Fibroblast of pulmonary artery (primary cell): Measurements from ENCODE around the gene NAPSA.
A peak's percentile ranks its signal among the peaks of the same experiment; 100 is the strongest.

Experiments used
- DNase-seq: peaks from one replicate; pipeline ENCODE4 v3.0.0-alpha.2; 2010; ENCODE audit warnings: low read depth
- H3K4me3 ChIP-seq: replicated peaks from 2 replicates; pipeline ENCODE4 v1.5.1; 2011; ENCODE audit warnings: low read depth, mild to moderate bottlenecking, control low read depth, low read length, moderate library complexity
- TF ChIP-seq, protein P1 (sequence below): IDR thresholded peaks from 2 replicates; pipeline ENCODE4 v1.5.1; 2011; ENCODE audit warnings: mild to moderate bottlenecking, control low read depth, low read length, inconsistent platforms; ENCODE audit errors: missing control alignments

NAPSA gene

DNA sequence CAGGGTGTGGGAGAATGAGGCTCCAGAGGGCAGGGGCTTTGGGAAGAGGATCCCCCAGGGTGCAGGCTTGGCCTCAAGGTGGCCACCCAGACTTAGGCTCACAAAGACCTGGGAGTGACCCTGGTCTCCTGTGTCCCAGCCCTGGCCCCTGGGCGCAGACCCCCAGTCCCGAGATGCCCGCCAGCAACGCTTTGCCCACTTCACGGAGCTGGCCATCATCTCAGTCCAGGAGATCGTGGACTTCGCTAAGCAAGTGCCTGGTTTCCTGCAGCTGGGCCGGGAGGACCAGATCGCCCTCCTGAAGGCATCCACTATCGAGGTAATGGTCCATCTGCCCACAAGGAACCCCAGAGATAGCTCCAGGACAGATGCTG lies 13.4 kb upstream of the NAPSA start:
- DNase-seq = no peak
- H3K4me3 ChIP-seq = no peak overlapping the region
- TF ChIP-seq, protein P1, sequence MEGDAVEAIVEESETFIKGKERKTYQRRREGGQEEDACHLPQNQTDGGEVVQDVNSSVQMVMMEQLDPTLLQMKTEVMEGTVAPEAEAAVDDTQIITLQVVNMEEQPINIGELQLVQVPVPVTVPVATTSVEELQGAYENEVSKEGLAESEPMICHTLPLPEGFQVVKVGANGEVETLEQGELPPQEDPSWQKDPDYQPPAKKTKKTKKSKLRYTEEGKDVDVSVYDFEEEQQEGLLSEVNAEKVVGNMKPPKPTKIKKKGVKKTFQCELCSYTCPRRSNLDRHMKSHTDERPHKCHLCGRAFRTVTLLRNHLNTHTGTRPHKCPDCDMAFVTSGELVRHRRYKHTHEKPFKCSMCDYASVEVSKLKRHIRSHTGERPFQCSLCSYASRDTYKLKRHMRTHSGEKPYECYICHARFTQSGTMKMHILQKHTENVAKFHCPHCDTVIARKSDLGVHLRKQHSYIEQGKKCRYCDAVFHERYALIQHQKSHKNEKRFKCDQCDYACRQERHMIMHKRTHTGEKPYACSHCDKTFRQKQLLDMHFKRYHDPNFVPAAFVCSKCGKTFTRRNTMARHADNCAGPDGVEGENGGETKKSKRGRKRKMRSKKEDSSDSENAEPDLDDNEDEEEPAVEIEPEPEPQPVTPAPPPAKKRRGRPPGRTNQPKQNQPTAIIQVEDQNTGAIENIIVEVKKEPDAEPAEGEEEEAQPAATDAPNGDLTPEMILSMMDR = no peak

DNA sequence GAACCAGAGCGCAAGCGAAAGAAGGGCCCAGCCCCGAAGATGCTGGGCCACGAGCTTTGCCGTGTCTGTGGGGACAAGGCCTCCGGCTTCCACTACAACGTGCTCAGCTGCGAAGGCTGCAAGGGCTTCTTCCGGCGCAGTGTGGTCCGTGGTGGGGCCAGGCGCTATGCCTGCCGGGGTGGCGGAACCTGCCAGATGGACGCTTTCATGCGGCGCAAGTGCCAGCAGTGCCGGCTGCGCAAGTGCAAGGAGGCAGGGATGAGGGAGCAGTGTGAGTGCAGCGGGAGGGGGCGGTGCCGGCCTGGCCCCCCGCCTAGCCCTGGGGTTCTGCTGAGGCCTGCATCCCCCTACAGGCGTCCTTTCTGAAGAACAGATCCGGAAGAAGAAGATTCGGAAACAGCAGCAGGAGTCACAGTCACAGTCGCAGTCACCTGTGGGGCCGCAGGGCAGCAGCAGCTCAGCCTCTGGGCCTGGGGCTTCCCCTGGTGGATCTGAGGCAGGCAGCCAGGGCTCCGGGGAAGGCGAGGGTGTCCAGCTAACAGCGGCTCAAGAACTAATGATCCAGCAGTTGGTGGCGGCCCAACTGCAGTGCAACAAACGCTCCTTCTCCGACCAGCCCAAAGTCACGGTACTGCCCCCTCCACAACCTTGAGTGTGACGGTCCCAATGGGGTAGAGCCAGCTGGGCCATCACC lies 12.9 kb upstream of the NAPSA start:
- DNase-seq = no peak
- TF ChIP-seq, protein P1 = no peak
- H3K4me3 ChIP-seq = no peak overlapping the region

DNA sequence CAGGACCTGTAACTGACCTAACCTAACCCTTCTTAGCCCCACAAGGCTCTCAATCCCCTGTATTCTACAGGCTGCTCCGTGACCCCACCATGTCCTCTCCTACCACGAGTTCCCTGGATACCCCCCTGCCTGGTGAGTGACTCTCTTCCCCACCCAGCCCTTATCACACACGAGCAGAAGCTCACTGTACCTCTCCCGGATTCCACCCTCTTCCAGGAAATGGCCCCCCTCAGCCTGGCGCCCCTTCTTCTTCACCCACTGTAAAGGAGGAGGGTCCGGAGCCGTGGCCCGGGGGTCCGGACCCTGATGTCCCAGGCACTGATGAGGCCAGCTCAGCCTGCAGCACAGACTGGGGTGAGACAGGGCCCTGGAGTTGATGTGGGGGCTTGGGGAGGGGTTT lies 12.1 kb upstream of the NAPSA start:
- no peak overlapping the region for H3K4me3 ChIP-seq
- TF ChIP-seq, protein P1 = no peak
- no peak for DNase-seq

DNA sequence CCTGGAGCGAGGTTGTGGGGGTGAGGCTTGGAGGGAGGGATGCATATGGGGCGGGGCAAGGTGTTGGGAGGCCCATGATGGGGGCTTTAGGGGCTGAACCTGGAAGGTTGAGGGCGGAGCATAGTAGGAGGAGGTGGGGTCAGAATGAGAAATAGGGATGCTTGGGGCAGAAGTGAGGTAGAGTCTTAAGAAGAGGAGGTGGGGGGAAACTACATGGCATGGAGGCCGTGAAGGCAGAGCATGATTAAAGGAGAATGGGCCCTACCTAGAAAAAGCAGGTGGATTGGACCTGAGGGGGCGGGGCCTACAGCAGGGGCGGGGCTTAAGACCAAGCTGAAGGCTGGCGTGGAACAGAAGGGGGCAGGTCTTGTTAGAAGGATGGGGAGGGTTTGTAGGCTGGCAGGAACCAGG lies 11.6 kb upstream of the NAPSA start:
- TF ChIP-seq, protein P1 = no peak
- H3K4me3 ChIP-seq = peak overlapping the region; percentile 42
- DNase-seq = peak; percentile 19

DNA sequence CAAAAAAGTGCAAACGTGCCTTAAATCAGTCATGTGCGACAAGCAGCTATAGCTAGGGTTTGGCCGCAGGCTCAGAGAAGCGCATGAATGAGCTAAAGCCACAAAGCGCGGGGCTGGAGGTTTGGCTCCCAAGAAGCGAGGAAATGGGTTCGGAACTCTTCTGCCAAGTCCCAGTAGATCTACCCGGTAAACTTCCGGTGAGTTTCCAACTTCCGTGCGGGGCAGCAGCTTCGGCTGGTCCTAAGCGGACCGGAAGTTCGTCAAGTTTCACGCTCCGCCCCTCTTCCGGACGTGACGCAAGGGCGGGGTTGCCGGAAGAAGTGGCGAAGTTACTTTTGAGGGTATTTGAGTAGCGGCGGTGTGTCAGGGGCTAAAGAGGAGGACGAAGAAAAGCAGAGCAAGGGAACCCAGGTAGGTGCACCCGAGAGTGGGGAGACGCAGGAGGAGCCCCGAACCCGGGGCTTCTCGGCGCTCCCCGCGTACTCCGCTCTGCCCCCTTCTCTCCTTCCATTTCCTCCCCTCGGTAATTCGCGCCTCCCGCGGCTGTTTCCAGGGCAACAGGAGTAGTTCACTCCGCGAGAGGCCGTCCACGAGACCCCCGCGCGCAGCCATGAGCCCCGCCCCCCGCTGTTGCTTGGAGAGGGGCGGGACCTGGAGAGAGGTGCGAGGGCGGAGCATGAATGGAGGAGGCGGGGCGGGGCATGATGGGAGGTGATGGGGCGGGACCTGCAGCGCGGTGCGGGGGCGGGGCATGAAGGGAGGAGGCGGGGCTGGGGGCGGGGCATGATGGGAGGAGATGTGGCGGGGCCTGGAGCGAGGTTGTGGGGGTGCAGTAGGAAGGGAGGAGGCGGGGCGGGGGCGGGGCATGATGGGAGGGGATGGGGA lies 11.0 kb upstream of the NAPSA start, which contains the start of gene NR1H2:
NR1H2 (plus strand) TSS at position 292 of the 885 bp plus-strand sequence. CDS start 1,149 bp downstream, outside the sequence.
- TF ChIP-seq, protein P1 = no peak
- DNase-seq = peak; percentile 99
- H3K4me3 ChIP-seq = peak within 1 kb of the TSS; percentile 95

DNA sequence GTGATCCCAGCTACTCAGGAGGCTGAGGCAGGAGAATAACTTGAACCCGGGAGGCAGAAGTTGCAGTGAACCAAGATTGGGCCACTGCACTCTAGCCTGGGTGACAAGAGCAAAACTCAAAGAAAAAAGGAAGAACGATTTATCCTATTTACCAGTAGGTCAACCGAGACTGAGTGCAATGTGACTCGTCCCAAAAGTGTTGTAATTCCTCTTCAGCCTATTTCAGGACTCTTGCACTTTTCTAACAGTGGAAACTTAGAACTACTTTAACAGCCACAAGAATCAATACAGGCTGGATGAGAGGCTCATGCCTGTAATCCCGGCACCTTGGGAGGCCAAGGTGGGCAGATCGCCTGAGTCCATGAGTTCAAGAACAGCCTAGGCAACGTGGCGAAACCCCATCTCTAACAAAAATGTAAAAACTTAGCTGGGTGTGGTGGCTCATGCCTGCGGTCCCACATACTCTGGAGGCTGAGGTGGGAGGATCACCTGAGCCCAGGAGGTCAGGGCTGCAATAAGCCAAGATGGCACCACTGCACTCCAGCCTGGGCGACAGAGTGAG lies 6.6 kb upstream of the NAPSA start:
- no peak for DNase-seq
- no peak overlapping the region for H3K4me3 ChIP-seq

More for the DNA sequence above, 6.6 kb upstream of the NAPSA start:
- TF ChIP-seq, protein P1 = no peak
